Smooth muscle cell (in vitro differentiated cells): ENCODE results near the gene MRTFA. TPM values are rescaled to one million over a fixed set of nuclear protein-coding genes. Genes with fewer than 3 reads are reported as not detected.
"Not testable (repeated sequence)": the region's sequence is repeated elsewhere in the genome, so short reads cannot be mapped to it uniquely, and the experiment has no call there.

Source experiments
- DNase-seq: peaks from one replicate; lab custom pipeline; 2025; ENCODE audit not compliant: unreplicated experiment; lab: John Stamatoyannopoulos, UW
- H2AFZ ChIP-seq: fragments of 200-600 bp; sonication (generic); 2 replicates; pipeline ENCODE4 v1.6.0; 2016; ENCODE audit warnings: antibody characterized with exemption, low read depth, mild to moderate bottlenecking
- H3F3A ChIP-seq: fragments of 200-600 bp; sonication (generic); 2 replicates; pipeline ENCODE4 v1.6.0; 2017; ENCODE audit warnings: antibody characterized with exemption, low read depth
- H3K27ac ChIP-seq: fragments of 200-600 bp; sonication (generic); 2 replicates; pipeline ENCODE4 v1.5.1; 2016; ENCODE audit warnings: low read depth, mild to moderate bottlenecking
- H3K27me3 ChIP-seq: fragments of 200-600 bp; sonication (generic); 2 replicates; pipeline ENCODE4 v1.6.1; 2016; ENCODE audit warnings: low read depth, mild to moderate bottlenecking
- H3K36me3 ChIP-seq: fragments of 200-600 bp; sonication (generic); 2 replicates; pipeline ENCODE4 v1.5.1; 2016; ENCODE audit warnings: low read depth
- H3K4me1 ChIP-seq: fragments of 200-600 bp; sonication (generic); 2 replicates; pipeline ENCODE4 v1.5.1; 2016; ENCODE audit warnings: low read depth
- H3K4me2 ChIP-seq: fragments of 200-600 bp; sonication (generic); 2 replicates; pipeline ENCODE4 v1.6.0; 2016; ENCODE audit warnings: mild to moderate bottlenecking
- H3K4me3 ChIP-seq: fragments of 200-600 bp; sonication (generic); 2 replicates; pipeline ENCODE4 v1.5.1; 2016; ENCODE audit warnings: mild to moderate bottlenecking
- H3K79me2 ChIP-seq: fragments of 200-600 bp; sonication (generic); 2 replicates; pipeline ENCODE4 v1.6.0; 2016; ENCODE audit warnings: low read depth, mild to moderate bottlenecking
- H3K9ac ChIP-seq: fragments of 200-600 bp; sonication (generic); 2 replicates; pipeline ENCODE4 v1.6.0; 2016; ENCODE audit warnings: low read depth
- H3K9me3 ChIP-seq: fragments of 200-600 bp; sonication (generic); replicated peaks from 2 replicates; pipeline ENCODE4 v1.5.1; 2016; ENCODE audit warnings: low read depth
- H4K20me1 ChIP-seq: fragments of 200-600 bp; sonication (generic); 2 replicates; pipeline ENCODE4 v1.6.0; 2016; ENCODE audit warnings: low read depth
- CTCF ChIP-seq: fragments of 200-600 bp; sonication (generic); IDR thresholded peaks from 2 replicates; pipeline ENCODE4 v1.5.1; 2017; ENCODE audit warnings: borderline replicate concordance, mild to moderate bottlenecking, antibody characterized with exemption; ENCODE audit not compliant: insufficient read depth, poor library complexity, severe bottlenecking
- WGBS: methylation state at CpG from one replicate; pipeline ENCODE4 v1.1.7; 2016; ENCODE audit warnings: low lambda C conversion rate; 5-methylcytosine and 5-hydroxymethylcytosine counted together
- polyA plus RNA-seq: library from polyadenylated mRNA; unstranded; fragments of >200 nt; fragmentation: Nextera tagmentation; extraction: Ambion mirVana; gene quantifications from 2 replicates; pipeline ENCODE4 v1.2.1, GENCODE V29; 2016
- total RNA-seq: library from RNA; depleted of rRNA; stranded (reverse); fragments of >200 nt; gene quantifications from 2 replicates; pipeline ENCODE4 v1.2.3, GENCODE V29; 2014

MRTFA gene
- total and polyA plus RNA-seq, 2 experiments from 2014 or later, result 25.5 to 41.7 TPM

- no peak for DNase-seq
- Histone ChIP-seq H3K9me3 (no peaks in the 10 kb centered on the region), H3K4me1 (no peaks in the 10 kb centered on the region), H3K36me3 (peaks cover 2% of the 10 kb centered on the region), H4K20me1 (peaks cover 81% of the 10 kb centered on the region), H3K79me2 (peaks cover 91% of the 10 kb centered on the region), H3F3A (no peaks in the 10 kb centered on the region), H3K4me3 (no peak overlapping the region), H3K9ac (no peak overlapping the region), H3K4me2 (peak overlapping the region; percentile 24), H3K27ac (peak overlapping the region; percentile 47), H2AFZ (no peak overlapping the region), H3K27me3 (no peaks in the 10 kb centered on the region)
- TF ChIP-seq CTCF, result no peak
- WGBS, result 79% methylated on average over 7 of the region's 7 CpGs
Measured at GRCh38 chr22:40588726-40589125, 47.8 kb downstream of the MRTFA start.

DNA sequence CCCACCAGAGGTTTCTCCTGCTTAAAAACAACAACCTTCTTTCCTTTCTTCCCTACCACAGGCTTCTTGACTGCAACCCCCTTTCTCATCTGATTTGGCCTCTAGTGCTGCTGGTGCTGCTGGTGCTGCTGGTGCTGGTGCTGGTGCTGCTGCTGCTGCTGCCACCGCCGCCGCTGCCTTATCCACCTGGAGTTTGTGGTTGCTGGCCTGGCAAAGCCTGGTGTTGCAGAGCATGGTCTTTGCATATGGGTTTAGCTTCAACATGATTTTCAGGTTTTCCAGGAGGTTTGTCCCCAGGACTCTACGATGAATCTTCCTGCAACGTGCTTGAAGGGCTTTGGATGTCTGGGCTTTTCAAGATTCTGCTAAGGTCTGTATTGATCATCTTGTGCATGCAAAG is 49.7 kb downstream of the MRTFA start:
- Histone ChIP-seq H4K20me1 (peaks cover 72% of the 10 kb centered on the region), H3K36me3 (no peaks in the 10 kb centered on the region), H3K9me3 (no peaks in the 10 kb centered on the region), H3K27ac (no peak overlapping the region), H3F3A (no peaks in the 10 kb centered on the region), H3K9ac (no peak overlapping the region), H2AFZ (no peak overlapping the region), H3K79me2 (peaks cover 88% of the 10 kb centered on the region), H3K27me3 (no peaks in the 10 kb centered on the region), H3K4me1 (no peaks in the 10 kb centered on the region), H3K4me3 (no peak overlapping the region), H3K4me2 (no peak overlapping the region)
- no peak for TF ChIP-seq CTCF
- DNase-seq, result no peak
- WGBS, result 89% methylated on average over 5 of the region's 5 CpGs

DNA sequence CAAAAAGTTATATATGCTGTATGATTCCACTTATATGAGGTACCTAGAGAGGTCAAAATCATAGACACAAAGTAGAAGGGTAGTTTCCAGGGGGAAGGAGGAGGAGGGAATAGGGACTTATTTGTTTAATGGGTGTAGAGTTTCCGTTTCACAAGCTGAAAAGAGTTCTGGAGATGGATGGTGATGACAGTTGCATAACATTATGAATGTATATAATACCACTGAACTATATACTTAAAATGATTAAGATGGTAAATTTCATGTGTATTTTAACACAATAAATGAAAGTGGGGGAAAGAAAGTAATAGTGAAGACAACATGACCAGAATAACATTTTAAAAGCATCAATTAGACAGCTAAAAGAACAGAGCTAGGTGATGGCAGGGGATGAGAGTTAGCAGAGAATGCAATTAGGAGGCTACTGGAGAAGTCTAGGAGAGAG is 51.2 kb downstream of the MRTFA start:
- H3K27ac ChIP-seq, result no peak overlapping the region
- H3K36me3 ChIP-seq, result no peaks in the 10 kb centered on the region
- H2AFZ ChIP-seq, result no peak overlapping the region
- no peak overlapping the region for H3K9ac ChIP-seq
- no peak for TF ChIP-seq CTCF
- DNase-seq, result no peak
- H3K4me3 ChIP-seq, result no peak overlapping the region
- peaks cover 62% of the 10 kb centered on the region for H4K20me1 ChIP-seq
- H3K9me3 ChIP-seq, result no peaks in the 10 kb centered on the region
- H3F3A ChIP-seq, result no peaks in the 10 kb centered on the region
- no peaks in the 10 kb centered on the region for H3K4me1 ChIP-seq
- WGBS, result 85% methylated on average over 1 of the region's 1 CpG
- H3K4me2 ChIP-seq, result no peak overlapping the region
- H3K27me3 ChIP-seq, result no peaks in the 10 kb centered on the region
- peaks cover 88% of the 10 kb centered on the region for H3K79me2 ChIP-seq

DNA sequence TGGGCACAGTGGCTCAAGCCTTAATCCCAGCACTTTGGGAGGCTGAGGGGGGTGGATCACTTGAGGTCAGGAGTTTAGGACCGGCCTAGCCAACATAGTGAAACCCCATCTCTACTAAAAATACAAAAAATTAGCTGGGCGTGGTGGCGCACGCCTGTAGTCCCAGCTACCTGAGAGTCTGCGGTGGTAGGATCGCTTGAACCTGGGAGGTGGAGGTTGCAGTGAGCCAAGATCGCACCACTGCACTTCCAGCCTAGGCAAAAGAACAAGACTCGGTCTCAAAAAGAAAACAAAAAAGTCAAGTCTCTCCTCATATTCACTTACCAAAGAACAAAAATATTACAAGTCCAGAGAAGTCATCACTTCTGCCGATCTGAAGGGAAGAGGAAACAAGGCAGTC is 51.8 kb downstream of the MRTFA start:
- over 99% methylated on average over 9 of the region's 9 CpGs for WGBS
- not testable (repeated sequence) for H3K27me3 ChIP-seq, H3K36me3 ChIP-seq, H3K4me3 ChIP-seq, DNase-seq, H3K27ac ChIP-seq, H3F3A ChIP-seq, H3K4me1 ChIP-seq, H2AFZ ChIP-seq, H3K4me2 ChIP-seq, H3K9me3 ChIP-seq, H3K9ac ChIP-seq
- peaks cover 57% of the 10 kb centered on the region for H4K20me1 ChIP-seq
- peaks cover 88% of the 10 kb centered on the region for H3K79me2 ChIP-seq
